HG03460 (cell line): ENCODE results near the gene TULP1.
"Not testable (repeated sequence)": the region's sequence is repeated elsewhere in the genome, so short reads cannot be mapped to it uniquely, and the experiment has no call there.

Source experiments
- ATAC-seq: cut with Tn5 transposase; IDR thresholded peaks from one replicate; pipeline ENCODE4 v1.9.1; 2021; ENCODE audit not compliant: unreplicated experiment

Gene TULP1

GRCh38 chr6:35512740-35513139 lies at the start of gene TULP1:
TULP1 (minus strand) TSS chr6:35512896; CDS start chr6:35512858, 38 bp downstream.
- no peak for ATAC-seq

DNA sequence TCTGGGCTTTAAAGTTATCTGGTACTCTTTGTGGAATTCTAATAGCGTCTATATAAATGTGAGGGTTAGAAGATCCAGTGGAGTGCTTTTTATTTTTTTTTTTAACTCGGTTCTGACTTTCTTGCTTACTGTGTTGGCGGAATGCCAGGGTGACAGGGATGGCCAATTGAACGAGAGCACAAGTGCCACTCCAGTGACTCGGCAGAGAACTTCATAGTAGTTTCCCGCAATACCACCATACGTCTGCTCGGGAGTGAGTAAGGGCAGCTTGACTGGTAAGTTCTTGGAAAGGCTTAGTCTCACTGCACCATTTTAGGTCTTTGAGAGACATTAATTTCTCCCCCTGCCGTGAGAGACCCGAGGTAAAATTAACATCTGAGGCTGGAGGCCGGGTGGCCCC lies 49.4 kb upstream of the TULP1 start:
- no peak for ATAC-seq

DNA sequence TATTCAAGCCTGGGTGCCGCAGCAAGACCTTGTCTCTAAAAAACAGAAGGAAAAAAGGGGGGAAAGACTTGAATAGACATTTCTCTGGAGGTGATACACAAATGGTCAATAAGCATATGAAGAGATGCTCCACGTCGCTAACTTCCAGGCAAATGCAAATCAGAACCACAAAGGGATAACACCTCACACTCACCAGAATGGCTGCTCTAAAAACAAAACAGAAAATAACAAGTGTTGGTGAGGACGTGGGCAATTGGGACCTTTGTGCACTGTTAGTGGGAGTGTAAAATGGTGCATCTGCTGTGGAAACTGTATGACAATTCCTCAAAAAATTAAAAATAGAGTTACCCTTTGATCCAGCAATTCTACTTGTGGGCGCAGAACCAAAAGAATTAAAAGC lies 48.4 kb upstream of the TULP1 start:
- ATAC-seq, result no peak

GRCh38 chr6:35558571-35558970 lies 45.9 kb upstream of the TULP1 start:
- no peak for ATAC-seq

DNA sequence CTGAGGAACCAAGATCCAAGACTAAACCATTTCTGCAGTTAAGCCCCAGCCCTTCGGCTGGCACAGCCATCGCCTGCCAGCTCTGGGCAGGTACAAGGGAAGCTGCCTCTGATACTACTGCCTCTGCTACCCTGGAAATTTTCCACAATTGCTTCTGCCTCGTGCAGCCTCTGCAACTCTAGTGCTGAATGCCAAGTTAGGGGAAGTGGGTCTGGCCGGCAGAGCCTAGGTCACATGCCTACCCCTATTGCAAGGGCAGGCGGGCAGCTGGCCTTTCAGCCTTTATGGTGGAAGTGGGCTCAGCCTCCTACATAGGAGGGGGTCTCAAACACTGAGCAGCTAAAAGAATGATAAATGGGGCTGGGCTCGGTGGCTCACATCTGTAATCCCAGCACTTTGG lies 44.5 kb upstream of the TULP1 start:
- no peak for ATAC-seq

DNA sequence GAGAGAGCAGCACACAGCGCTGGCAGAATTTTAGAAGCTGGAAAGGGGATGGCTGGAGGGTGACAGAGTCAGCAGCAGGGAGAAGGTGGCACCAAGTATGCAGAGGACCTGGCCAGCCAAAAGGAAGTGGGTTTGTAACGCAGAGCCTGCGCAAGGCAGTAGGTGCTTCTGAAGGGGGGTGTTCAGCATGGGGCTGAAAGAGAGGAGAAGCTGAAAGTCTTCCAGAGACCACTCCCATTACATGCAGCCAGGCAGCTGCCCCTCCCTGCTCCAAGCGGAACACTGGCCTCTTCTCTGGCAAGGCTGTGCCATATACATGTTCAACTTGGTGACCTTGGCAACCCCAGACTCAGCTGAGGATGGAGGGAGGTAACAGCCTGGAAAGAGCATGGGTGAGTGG lies 42.1 kb upstream of the TULP1 start:
- ATAC-seq, result no peak

DNA sequence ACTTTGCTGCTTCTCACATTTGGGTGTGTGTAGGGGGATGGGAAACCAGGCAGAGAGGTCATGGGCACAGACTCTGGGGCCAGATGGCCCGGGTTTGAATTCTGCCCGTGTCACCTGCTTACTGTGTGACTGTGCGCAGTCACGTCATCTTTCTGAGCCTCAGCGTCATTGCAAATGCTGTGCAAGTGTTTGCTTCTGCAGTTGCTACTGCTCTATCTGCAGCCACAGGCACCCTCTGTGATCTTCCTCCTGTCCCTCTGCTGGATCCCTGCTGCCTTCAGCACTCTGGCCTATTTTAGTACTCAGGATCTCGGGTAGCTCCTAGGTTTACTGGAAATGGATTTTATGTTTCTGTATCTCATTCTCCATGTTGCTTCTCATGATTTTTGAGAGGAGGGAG lies 40.6 kb upstream of the TULP1 start:
- ATAC-seq, result no peak

DNA sequence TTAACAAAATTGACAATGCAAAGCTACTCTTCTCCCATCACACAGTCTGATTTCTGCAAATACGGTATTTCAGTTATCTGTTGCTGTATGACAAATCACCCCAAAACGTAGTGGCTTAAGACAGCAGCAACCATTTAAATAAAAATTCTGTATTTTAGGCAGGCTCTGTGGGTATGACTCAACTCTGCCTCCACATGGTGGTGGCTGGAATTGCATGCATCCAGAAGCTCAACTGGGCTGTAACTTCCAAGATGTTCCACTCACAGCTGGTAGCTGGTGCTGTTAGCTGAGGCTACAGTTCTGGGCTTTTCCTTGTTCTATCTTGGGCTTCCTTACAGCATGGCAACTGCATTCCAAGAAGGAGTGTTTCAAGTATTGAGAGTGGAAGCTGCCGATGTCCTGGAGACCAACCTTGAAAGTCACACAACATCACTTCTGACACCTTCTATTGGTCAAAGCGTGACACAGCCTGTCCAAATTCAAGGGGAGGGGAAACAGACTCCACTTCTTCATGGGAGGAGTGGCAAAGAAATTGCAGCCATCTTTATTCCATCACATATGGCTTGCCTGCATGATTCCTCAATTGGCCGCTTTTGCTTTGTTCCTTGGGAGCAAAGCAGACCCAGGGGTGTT lies 39.7 kb upstream of the TULP1 start:
- ATAC-seq, result no peak

DNA sequence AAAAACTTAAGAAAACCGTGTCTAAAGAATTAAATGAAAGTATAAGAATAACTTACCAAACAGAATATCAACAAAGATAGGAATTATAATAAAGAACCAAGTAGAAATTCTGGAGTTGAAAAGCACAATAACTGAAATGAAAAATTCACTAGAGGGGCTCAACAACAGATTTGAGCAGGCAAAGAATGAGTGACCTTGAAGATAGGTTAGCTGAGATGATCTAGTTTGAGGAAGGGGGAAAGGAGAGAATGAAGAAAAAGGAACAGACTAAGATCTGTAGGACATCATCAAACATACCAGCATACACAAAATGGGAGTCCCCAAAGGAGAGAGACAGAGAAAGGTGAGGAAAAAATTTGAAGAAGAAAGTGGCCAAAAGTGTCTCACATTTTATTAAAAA lies 37.7 kb upstream of the TULP1 start:
- ATAC-seq, result no peak

DNA sequence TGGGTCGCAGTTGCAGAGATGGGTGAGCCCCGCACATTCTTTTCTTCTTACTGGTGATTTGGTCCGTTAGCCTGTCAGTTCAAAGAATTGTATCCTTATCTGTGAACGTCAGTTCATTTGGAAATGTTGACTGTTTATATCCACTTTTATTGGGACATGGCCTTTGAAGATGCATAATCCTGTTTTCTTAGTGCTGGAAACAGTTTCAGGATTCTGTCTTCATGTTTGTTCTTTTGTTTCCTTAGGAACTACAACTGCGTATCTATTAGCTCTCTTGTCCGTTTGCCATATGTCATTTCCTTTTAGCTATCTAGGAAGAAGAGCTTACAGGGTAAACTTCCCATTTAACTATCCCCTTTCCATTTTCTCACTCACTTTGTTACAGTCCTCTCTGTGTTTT lies 35.0 kb upstream of the TULP1 start:
- no peak for ATAC-seq

- no peak for ATAC-seq
Observed at GRCh38 chr6:35544769-35545361, 32.2 kb upstream of the TULP1 start.

DNA sequence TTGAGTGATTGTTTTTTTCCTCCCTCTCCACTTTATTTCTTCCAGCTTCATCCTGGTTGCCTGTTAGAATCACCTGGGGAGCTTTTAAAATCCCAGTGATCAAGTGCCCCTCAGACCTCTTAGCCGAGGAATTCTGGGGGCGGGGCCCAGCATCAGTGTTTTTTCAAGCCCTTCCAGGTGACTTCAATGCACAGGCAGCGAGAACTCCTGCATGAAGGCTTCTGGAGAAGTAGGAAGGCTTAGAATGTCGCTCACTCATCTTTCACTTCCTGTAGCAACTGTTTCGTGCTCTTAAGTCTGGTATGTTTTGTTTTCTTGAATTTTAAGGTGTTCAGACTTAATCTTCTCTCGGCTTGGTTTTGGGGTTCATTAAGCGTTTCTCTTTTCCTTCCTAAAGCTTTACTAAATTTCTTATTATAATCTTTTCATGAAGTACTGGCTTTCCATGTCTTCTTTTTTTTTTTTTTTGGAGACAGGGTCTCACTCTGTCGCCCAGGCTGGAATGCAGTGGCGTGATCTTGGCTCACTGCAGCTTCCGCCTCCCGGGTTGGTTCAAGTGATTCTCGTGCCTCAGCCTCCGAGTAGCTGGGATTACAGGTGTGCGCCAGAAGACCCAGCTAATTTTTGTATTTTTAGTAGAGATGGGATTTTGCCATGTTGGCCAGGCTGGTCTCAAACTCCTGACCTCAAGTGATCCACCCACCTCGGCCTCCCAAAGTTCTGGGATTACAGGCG lies 30.9 kb upstream of the TULP1 start:
- no peak for ATAC-seq

DNA sequence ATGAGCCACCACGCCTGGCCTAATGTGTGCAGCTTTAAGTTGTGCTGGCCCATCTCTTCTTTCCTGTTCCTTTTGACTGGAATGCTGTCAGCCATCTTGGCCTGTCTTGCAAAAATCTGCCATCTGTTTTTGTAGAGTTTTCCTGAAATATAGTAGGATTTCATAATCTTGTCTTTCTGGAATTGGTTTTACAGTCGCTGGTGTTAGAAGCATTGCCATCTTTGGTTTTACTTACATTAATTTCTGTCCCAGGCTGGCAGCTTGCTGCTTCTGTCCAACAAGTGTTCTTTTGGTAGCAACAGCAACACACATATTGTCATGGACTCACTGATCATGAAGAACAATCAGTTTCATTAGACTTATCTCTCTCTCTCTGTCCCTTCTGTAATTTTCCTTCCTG lies 29.1 kb upstream of the TULP1 start:
- no peak for ATAC-seq

DNA sequence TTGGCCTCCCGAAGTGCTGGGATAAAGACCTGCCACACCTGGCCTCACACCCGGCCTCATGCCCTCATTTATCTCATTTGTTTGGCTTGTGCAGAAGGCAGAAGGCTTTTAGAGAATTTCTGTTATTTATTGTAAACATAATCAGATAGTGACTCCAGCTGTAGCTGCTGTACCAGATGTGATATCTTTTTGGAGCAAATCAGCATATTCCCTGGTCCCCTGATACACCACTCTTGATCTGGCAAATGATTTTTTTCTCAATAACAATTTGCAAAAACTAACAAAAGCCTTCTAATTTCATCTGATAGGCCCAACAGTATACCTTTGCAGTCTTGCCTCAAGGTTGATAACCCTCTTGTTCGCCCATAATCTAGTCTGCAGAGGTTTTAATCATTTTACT lies 26.5 kb upstream of the TULP1 start:
- no peak for ATAC-seq

GRCh38 chr6:35535847-35536246 lies 23.2 kb upstream of the TULP1 start:
- ATAC-seq, result not testable (repeated sequence)

DNA sequence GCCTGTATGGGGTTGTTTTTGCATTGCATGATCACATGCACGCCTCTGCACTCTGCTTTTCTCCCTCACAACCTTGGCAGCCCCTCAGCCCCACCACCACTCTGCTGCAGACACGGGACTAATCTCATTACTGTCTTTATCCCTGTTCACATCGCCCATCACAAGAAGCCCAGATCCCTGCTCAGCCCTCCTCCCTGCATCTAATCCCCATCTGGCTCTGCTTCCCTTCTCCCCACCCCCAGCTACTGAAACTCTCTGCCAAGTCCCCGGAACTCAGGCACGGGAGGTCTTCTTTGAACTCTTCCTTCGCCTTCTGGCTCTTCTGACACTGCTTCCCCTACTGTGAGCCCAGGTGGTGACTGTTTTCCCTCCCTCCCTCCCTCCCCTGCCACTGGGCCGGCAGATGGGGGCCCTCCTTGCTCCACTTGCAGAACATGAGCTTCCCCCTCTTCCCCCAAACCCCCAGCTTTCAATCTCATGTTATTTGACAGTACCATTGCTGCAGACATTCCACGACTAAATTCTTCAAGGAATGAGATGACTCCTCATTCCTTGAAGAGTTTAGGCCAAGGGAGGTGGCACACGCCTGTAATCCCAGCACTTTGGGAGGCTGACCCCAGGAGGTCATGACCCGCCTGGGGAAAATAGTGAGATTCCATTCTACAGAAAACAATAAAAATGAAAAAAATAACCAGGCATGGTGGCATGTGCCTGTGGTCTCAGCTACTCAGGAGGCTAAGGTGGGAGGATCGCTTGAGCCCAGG lies 21.9 kb upstream of the TULP1 start:
- no peak for ATAC-seq

- ATAC-seq, result no peak
Observed at GRCh38 chr6:35533981-35534380, 21.3 kb upstream of the TULP1 start.

- no peak for ATAC-seq
Observed at GRCh38 chr6:35532126-35532525, 19.4 kb upstream of the TULP1 start.

DNA sequence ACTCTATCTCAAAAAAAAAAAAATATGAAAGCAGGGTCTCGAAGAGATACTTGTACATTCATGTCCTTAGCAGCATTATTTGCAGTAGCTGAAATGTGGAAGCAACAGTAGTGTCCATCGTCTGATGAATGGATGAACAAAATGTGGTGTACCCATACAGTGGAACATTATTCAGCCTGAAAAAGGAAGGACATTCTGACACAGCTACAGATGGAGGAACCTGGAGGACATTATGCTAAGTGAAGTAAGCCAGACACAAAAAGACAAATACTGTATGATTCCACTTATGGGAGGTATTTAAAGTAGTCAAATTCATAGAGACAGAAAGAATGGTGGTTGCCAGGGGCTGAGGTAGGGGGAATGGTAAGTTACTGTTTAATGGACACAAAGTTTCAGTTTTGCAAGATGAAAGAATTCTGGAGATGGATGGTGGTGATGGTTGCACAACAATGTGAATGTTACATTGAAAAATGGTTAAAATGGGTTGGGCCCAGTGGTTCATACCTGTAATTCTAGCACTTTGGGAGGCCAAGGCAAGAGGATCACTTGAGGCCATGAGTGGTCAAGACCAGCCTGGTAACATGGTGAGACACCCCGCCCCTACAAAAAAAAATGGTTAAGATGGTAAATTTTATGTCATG lies 11.8 kb upstream of the TULP1 start:
- ATAC-seq, result no peak

DNA sequence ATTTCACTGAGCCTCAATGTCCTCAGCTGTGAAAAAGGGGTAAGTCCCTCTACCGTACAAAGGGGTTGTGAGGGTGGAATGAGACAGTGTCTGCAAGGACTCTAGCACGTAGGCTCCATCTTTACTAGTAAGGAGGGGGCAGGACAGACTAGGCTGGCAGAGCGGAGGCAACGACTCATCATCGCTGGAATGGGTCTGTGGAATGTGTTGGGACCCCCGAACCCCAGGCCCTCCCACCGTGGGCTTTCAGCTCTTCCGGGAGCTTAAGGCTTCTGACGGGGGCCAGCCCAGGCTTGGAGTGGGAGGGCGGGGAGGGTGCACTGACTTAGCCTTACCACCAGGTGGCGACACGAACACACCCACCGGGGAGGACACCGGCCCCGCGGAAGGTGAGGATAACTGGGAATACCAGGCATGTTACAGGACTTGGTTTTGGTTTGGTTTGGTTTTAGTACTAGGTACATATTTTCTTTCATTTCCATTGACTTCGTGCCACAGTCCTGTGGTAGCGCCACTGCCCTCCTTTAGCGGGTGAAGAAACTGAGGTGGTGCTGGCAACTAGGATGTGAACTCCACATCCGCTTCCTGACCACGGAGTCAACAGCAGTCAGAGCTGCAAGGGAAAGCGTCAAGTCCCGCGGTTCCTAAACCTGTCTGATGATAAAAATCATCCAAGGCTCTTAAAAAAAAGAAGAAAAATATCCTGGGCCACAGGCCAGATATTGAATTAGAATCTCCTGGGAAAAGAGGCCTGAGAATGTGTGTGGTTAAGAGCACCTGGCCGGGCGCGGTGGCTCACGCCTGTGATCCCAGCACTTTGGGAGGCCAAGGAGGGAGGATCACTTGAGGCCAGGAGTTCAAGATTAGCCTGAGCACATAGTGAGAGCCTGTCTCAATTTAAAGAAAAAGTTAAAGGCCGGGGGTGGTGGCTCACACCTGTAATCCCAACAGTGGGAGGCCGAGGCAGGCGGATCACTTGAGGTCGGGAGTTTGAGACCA lies 10.3 kb upstream of the TULP1 start:
- no peak for ATAC-seq
